Cardiac septum (tissue), 1 donor: ENCODE data around the gene WBP4. TPM values are rescaled to one million over a fixed set of nuclear protein-coding genes. Genes with fewer than 3 reads are reported as not detected.
"Not testable (repeated sequence)": the region's sequence is repeated elsewhere in the genome, so short reads cannot be mapped to it uniquely, and the experiment has no call there.

Experiments
- DNase-seq: peaks from one replicate; pipeline ENCODE4 v3.0.0-alpha.2; 2020; ENCODE audit warnings: low spot score
- intact Hi-C: fragments of 100-400 bp; cut with DNase I; formaldehyde crosslinking; loops from one replicate; pipeline ENCODE4 v1.14.0; 2022
- total RNA-seq: library from RNA; stranded (reverse); fragmentation: NEBNext Ultra II Directional; extraction: Animal tissue kit (Norgen Biotek cat#: 25700); gene quantifications from one replicate; pipeline ENCODE4 v1.2.1, GENCODE V29; 2021
- donor health status: DM: no; HTN: no; CAD: no.

The WBP4 gene
- total RNA-seq, 1 donor from 2014 or later: 18.1 TPM

- intact Hi-C loops: no loop called here
- no peak for DNase-seq
These were observed 20.6 kb upstream of the WBP4 start for GRCh38 chr13:41040584-41041334.

DNA sequence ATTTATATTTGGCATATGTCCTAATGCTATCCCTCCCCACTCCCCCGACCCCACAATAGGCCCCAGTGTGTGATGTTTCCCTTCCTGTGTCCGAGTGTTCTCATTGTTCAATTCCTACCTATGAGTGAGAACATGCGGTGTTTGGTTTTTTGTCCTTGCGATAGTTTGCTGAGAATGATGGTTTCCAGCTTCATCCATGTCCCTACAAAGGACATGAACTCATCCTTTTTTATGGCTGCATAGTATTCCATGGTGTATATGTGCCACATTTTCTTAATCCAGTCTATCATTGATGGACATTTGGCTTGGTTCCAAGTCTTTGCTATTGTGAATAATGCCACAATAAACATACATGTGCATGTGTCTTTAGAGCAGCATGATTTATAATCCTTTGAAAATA lies 18.9 kb upstream of the WBP4 start:
- intact Hi-C loops, DNase-seq: not testable (repeated sequence)

- intact Hi-C loops: no loop called here
These were observed 12.7 kb upstream of the WBP4 start for GRCh38 chr13:41048640-41049039.

DNA sequence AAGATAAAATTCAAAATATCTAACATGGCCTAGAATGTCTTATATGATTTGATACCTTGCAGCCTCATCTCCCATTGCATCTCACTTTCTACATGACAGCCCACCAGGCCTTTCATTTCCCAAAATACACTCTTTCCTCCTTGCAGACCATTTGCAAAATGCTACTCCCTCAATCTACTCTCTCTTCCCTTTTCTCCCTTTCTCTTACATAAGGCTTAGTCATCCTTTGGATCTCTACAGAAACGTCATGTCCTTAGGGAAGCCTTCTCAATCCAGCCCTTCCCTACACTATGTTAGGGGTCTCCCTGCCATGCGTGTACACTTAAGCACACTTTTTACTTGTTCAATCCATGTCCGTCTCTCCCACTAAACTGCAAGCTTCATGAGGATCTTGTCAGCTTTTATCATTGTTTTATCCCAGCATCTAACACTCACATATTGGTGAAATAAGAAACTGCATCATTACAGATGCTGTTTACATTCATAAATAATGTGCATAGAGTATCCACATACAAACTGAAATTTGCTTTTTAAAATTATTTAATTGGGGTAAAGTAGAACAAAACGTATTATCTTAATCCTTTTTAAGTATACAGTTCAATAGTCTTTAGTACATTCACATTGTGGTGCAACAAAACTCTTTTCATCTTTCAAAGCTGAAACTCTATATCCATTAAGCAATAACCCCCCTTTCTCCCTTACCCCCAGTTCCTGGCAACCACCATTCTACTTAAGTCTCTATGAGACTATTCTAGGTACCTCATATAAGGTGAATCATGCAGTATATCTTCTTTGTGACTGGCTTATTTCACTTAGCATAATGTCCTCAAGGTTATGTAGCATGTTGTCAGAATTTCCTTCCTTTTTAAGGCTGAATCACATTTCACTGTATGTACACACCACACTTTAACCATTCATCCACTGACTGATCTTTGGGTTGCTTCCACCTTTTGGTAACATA lies 11.5 kb upstream of the WBP4 start:
- intact Hi-C loops: no loop called here
- no peak for DNase-seq

More at GRCh38 chr13:41048640-41049039, 12.7 kb upstream of the WBP4 start:
- no peak for DNase-seq

DNA sequence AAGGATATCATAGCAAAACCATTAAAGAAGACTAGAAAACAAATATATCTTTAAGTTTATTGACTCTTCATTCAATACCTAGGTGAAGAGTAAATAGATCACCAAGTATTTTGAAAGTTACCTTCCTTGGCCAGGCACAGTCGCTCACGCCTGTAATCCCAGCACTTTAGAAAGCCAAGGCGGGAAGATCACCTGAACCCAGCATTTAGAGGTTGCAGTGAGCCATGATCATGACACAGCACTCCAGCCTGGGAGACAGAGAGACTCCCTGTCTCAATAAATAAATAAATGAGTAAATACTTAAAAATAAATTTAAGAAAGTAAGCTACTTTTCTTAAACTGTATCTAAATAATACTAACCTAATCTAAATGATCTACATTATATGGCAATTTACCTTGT lies 8.9 kb upstream of the WBP4 start:
- intact Hi-C loops: no loop called here
- DNase-seq: no peak

DNA sequence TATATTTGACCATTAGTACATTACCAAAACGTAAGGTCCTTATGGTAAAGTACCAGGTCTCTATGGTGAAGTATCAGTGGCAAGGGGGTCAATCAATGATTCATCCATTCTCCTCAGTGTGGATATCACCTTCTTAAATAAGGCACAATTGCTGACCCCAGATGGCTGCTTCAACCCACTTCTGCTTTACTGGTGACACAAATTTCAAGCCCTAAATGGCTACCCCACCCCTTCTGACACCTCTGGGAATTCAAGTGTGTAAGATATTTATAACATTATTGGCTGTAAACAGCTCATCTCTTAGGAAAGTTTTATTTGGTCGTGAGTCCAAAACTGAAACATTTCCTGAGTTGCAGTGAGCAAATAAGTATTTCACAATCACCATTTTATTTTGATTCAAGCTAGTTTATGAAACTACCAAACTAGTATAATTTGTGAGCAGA lies 7.9 kb upstream of the WBP4 start:
- intact Hi-C loops: no loop called here
- no peak for DNase-seq

DNA sequence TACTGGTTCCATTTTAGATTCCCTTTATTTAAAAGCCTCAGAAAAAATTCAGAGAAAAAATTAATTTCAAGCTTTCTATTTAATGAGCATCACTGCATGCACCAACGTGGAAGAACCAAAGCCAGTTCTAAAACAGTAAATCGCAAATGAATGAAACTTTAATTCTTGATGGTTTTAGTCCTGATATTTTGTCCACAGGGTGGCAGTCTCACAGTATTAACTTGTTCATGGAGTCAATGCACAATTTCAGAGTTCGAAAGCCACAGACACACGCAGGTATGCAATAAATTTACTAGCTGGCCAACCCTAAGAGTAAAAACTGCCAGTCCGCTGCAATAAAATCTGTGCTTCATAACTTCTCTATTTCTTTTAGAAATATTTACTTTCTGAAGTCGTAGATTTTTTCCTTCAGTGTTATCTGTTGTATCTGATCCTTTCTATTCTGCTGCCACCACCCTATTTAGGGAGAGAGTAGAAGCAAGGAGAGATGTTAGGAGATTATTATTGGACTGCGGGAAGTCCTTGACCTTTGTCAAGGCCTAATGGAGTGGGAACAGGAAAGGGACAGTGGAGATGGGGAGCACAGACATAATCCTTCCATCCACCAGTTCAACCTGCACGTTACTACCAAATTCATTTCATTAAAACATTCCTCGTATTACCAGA lies 7.0 kb upstream of the WBP4 start:
- intact Hi-C loops: no loop called here
- no peak for DNase-seq

- intact Hi-C loops: loop anchor here (5.0 kb wide), 1 partner anchor 133 kb away; no protein-coding TSS in a partner anchor
- no peak for DNase-seq
These were observed 6.2 kb upstream of the WBP4 start for GRCh38 chr13:41054919-41055619.

GRCh38 chr13:41056194-41056593 lies 5.1 kb upstream of the WBP4 start:
- intact Hi-C loops: loop anchor here (5.0 kb wide), 1 partner anchor 134 kb away; no protein-coding TSS in a partner anchor
- DNase-seq: no peak

- DNase-seq: peak; percentile 39
- intact Hi-C loops: loop anchor here (5.0 kb wide), 1 partner anchor 135 kb away; no protein-coding TSS in a partner anchor
These were observed 4.2 kb upstream of the WBP4 start for GRCh38 chr13:41056826-41057711.

DNA sequence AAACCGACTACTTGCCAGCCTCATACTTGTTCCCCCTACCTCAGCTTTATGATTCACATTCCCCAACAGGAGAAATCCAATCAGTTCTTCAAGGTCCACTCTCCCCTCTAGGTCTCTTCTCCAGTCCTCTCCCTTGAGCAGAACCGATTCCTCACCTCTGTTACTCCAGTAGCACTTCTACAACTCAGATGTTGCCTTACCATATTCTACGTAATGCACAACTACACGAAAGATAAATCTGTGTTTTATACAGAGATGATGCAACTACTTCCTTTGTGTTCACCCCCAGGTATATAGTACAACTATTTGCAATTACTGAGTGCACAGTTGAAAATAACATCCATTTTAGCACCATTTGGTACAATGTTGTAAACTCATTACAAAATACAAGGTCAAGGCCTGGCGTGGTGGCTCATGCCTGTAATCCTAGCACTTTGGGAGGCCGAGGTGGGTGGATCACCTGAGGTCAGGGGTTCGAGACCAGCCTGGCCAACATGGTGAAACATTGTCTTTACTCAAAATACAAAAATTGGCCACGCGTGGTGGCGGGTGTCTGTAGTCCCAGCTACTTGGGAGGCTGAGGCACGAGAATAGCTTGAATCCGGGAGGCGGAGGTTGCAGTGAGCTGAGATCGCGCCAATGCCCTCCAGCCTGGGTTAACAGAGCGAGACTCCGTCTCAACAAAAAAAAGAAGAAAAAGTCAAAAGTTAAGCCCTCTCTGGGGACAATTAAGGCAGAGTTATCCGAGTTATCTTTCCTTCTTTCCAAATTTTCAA lies 2.8 kb upstream of the WBP4 start:
- intact Hi-C loops: loop anchor here (5.0 kb wide), 1 partner anchor 136 kb away; no protein-coding TSS in a partner anchor
- peak; percentile 71 for DNase-seq

DNA sequence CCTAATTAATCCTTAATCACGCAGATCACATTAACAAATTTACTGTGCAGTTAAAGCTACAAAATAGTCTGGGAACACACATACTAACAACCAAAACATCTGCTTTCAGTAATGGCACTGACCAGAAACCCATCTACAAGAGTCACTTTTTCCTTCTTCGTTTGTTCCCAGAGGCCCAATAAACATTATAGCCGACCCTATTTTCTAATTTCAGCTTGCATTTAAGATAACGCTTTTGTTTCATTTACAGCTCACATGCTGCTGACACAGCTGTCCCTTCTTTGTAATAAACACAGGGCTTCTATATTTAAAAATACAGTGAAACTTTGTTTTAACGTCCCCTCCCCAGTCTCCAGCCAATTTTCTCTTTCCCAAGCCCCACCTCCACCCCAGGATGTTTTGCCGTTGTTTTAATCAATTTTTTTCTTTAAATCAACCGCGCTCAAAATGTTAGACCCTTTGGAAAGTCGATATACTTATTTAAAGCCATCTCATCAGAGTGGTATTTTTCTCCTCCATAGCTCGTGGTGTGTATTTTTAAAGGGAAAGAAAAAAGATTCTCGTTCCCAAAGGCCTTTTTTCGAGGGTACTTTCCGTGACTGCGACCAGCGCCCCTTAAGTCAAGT lies 1.7 kb upstream of the WBP4 start:
- no peak for DNase-seq
- intact Hi-C loops: loop anchor here (2.0 to 5.0 kb wide), 4 partner anchors 73 to 251 kb away; partner anchors contain the start of genes KBTBD6 and NAA16

DNA sequence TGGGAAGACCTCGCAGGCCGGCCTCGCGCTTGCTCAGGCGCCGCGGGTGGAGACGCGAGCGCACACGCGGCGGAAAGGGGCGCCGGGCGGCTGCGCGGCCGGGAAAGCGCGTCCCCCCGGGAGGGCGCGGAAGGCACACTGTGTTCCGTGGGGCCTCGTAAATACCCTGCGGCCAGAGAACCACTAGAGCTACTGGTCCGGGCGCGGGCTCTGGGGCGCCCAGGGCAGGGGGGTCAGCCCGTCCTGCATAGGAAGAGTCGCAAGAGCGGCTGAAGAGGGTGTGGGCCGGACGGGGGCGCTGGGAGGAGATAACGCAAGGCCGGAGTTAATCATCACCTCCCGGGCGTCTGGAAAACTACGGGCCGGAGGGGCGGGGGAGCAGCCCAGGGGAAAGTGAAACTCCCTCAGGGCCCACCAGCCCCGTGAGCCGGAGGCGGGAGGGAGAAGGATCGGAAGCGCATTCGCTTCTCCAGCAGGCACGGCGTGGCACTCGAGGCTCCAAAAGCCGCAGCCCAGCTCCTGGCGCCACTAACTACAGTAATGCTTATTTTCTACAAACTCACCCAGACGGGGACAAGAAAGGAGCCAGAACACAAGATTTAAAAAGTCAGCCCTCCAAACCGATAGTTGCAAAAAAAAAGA lies 1.1 kb upstream of the WBP4 start:
- intact Hi-C loops: loop anchor here (2.0 to 5.0 kb wide), 3 partner anchors 72 to 251 kb away; partner anchors contain the start of genes KBTBD6 and NAA16
- DNase-seq: peak; percentile 93

DNA sequence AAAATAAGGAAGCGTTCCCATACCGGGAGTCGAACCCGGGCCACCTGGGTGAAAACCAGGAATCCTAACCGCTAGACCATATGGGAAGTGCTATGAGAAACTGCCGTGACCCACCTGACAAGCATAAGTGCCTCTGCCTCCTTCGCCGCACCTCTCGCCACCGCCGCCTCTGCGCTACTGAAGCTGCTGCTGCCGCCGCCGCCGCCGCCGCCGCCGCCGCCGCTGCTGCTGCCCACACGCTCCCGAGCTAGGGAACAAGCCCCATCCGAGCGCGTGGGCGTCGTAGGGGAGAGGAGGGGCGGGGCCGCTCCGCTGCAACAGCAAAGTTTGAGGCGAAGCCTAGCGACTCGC lies 610 bp upstream of the WBP4 start:
- intact Hi-C loops: loop anchor here (2.0 to 5.0 kb wide), 3 partner anchors 72 to 250 kb away; partner anchors contain the start of genes KBTBD6 and NAA16
- DNase-seq: peak; percentile 91

DNA sequence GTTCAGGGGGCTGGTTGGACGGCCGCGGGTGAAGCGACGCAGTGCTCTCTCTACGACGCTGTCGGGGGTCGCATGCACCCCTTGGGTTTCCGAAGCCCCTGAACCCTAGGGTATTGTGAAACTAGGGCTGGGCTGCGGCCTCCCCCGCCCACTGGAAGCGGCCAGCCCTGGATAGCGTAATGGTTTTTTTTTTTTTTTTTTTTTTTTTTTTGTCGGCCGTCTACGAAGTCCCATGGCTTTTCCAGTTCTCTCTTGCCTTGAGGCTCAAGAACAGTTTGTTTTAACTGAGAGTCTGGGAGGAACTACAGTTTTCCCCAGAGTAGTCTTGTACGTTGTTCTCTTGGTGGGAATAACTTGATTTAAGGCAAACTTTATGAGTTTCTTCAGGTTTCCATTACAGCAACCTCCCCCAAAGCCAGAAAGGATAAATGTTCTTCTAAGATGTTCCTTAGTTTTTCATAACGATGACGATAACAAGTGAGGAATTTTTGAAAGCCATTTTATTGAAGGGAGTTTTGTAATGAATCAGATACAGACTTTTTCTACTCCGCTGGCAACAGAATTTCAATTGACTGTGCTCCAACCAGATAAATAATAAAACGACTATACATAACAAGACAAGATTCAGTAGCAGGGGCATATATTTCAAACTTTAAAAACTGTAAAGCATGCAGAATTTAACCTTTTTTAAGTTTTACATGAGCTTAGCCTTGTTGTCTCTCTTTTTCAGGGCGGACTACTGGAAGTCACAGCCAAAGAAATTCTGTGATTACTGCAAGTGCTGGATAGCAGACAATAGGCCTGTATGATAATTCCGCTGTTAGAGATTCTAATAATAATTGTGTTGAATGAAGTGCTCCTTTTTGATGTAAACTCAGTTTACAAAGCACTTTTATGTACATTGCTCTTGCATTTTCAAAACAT lies 867 bp downstream of the WBP4 start:
- no peak for DNase-seq
- intact Hi-C loops: loop anchor here (2.0 to 5.0 kb wide), 4 partner anchors 70 to 273 kb away; partner anchors contain the start of genes KBTBD6, NAA16 and SLC25A15
